Progenitor cell of endocrine pancreas (in vitro differentiated cells): ENCODE data around the gene RASSF5. TPM values are rescaled to one million over a fixed set of nuclear protein-coding genes. Genes with fewer than 3 reads are reported as not detected.

Experiments used
- DNase-seq: peaks from one replicate; pipeline ENCODE4 v3.0.0; 2021; ENCODE audit warnings: low spot score; ENCODE audit not compliant: unreplicated experiment
- H3K27ac Mint-ChIP-seq: 2 replicates; pipeline ENCODE4 v1.8.0; 2021; ENCODE audit warnings: mild to moderate bottlenecking, moderate library complexity, mixed read lengths
- H3K27me3 Mint-ChIP-seq: 2 replicates; pipeline ENCODE4 v1.8.0; 2021; ENCODE audit warnings: mixed read lengths
- H3K36me3 Mint-ChIP-seq: 2 replicates; pipeline ENCODE4 v1.8.0; 2022; ENCODE audit warnings: mixed read lengths; ENCODE audit not compliant: insufficient read depth
- H3K4me1 Mint-ChIP-seq: 2 replicates; pipeline ENCODE4 v1.8.0; 2021; ENCODE audit warnings: low read depth, mixed read lengths
- H3K4me3 Mint-ChIP-seq: 2 replicates; pipeline ENCODE4 v1.8.0; 2021; ENCODE audit warnings: low read depth, mild to moderate bottlenecking, moderate library complexity, mixed read lengths
- H3K9me3 Mint-ChIP-seq: 2 replicates; pipeline ENCODE4 v1.8.0; 2021; ENCODE audit warnings: low read depth, mixed read lengths
- total RNA-seq: library from RNA; stranded (reverse); gene quantifications from 2 replicates; pipeline ENCODE4 v1.2.1, GENCODE V29; 2021
- TF ChIP-seq, protein P1 (sequence below): fragments of 200-600 bp; sonication (generic); IDR thresholded peaks from one replicate; pipeline ENCODE4 v1.5.0; 2021; ENCODE audit warnings: antibody characterized with exemption, mild to moderate bottlenecking; ENCODE audit not compliant: unreplicated experiment

The RASSF5 gene
- total RNA-seq, 1 donor from 2014 or later, result 7.0 TPM

DNA sequence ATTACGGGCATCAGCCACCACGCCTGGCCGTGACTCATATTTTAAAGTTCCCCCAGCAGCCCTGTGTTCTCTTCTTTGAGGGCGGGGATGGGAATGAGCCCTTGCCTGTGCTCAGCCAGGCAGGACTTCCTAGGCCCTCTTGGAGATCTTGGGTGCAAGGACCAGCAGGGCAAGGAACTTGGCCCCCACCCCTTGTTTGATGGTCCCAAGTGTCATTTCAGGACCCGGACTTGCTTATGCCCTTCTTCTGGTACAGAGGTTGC, 9.3 kb downstream of the RASSF5 start:
- Mint-ChIP-seq H3K36me3 (no peaks in the 10 kb centered on the region), H3K27ac (no peak overlapping the region), H3K27me3 (peaks cover 11% of the 10 kb centered on the region), H3K4me1 (peaks cover 55% of the 10 kb centered on the region), H3K9me3 (no peaks in the 10 kb centered on the region), H3K4me3 (no peak overlapping the region)
- TF ChIP-seq, protein P1, sequence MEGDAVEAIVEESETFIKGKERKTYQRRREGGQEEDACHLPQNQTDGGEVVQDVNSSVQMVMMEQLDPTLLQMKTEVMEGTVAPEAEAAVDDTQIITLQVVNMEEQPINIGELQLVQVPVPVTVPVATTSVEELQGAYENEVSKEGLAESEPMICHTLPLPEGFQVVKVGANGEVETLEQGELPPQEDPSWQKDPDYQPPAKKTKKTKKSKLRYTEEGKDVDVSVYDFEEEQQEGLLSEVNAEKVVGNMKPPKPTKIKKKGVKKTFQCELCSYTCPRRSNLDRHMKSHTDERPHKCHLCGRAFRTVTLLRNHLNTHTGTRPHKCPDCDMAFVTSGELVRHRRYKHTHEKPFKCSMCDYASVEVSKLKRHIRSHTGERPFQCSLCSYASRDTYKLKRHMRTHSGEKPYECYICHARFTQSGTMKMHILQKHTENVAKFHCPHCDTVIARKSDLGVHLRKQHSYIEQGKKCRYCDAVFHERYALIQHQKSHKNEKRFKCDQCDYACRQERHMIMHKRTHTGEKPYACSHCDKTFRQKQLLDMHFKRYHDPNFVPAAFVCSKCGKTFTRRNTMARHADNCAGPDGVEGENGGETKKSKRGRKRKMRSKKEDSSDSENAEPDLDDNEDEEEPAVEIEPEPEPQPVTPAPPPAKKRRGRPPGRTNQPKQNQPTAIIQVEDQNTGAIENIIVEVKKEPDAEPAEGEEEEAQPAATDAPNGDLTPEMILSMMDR, result no peak
- DNase-seq, result no peak

DNA sequence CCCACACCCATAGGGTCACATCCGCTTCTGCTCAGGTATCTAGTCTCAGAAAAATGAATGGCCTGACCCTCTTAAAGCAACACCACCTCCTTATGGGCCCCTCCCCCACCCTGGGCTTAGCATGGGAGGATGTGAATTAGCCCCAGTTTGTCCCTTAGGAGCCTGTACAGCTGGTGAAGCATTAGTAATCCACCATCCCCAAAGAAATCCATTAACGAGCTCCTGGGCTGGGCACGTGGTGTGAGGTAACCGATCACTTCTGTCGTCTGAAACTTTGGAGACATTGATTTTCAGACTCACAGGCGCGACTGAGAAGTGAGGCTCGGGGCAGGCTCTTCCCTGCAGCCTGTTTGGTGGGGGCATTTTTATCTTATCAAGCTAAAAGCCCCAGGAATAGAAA, 10.5 kb downstream of the RASSF5 start:
- no peaks in the 10 kb centered on the region for H3K36me3 Mint-ChIP-seq
- DNase-seq, result no peak
- no peaks in the 10 kb centered on the region for H3K9me3 Mint-ChIP-seq
- peaks cover 11% of the 10 kb centered on the region for H3K27me3 Mint-ChIP-seq
- peak overlapping the region; percentile 65 for H3K4me3 Mint-ChIP-seq
- H3K27ac Mint-ChIP-seq, result peak overlapping the region; percentile 95
- peaks cover 52% of the 10 kb centered on the region for H3K4me1 Mint-ChIP-seq
- TF ChIP-seq, protein P1, result no peak

DNA sequence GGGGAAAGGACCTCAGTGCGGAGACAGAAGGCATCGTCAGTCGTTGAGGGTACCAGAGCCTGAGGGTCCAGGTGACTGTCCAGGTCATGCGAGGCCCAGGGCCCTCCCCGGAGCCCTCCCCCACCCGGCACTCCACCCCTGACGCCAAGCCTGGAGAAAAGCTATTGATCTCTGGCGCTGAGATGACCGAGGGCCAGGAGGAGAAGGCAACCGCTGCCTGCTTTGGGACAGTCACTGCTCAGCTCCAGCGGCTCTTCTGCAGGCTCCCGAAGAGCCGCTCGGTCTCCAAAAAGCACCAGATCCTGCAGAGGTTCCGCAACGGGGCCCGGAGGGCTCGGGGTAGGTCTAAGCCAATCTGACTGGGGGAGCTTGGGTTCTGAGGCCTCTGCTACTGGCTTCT, 10.9 kb downstream of the RASSF5 start:
- peak overlapping the region; percentile 65 for H3K4me3 Mint-ChIP-seq
- H3K27ac Mint-ChIP-seq, result peak overlapping the region; percentile 95
- H3K36me3 Mint-ChIP-seq, result no peaks in the 10 kb centered on the region
- peaks cover 11% of the 10 kb centered on the region for H3K27me3 Mint-ChIP-seq
- H3K4me1 Mint-ChIP-seq, result peaks cover 52% of the 10 kb centered on the region
- no peak for DNase-seq
- H3K9me3 Mint-ChIP-seq, result no peaks in the 10 kb centered on the region
- TF ChIP-seq, protein P1, result no peak

DNA sequence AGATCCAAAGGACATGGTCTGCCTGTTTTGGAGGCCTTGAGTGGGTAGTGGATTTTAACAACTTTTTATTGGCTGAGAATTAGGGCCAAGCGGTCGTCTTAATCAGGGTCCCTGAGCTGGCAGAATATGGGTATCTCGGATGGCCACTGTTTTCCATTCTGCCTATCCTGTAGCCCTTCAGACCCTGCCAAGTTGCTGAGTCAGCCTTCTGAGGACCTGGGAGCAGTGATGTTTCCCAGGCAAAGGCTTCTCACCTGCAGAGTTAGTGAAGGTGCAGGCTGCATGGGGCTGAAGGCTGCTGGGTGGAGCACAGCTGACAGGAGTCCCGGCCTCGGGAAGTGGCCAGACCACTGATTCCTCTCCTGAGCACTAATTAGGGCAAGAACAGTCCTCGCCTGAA, 11.4 kb downstream of the RASSF5 start:
- no peaks in the 10 kb centered on the region for H3K36me3 Mint-ChIP-seq
- H3K9me3 Mint-ChIP-seq, result no peaks in the 10 kb centered on the region
- peaks cover 11% of the 10 kb centered on the region for H3K27me3 Mint-ChIP-seq
- TF ChIP-seq, protein P1, result no peak
- peak overlapping the region; percentile 65 for H3K4me3 Mint-ChIP-seq
- H3K27ac Mint-ChIP-seq, result peak overlapping the region; percentile 87
- peaks cover 50% of the 10 kb centered on the region for H3K4me1 Mint-ChIP-seq
- DNase-seq, result no peak

DNA sequence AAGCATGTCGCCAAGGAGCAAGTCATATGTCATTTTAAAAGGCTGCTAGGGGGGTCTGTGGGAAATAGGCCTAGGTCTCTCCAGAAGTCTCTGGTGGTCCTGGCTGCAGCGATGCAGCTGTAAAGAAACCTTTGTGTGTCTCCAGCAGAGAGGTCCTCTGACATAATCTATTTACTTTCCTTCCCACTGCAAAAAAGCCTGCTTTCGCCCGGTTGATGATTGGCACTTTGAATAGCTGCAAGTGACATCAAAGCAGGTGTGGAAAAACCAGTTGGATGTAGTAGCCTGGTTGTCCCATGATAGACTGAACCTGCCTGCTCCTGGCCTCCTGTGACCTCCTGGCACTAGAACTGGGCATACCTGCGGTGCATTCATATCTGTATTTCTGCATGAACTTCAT, 13.8 kb downstream of the RASSF5 start:
- Mint-ChIP-seq H3K27me3 (no peaks in the 10 kb centered on the region), H3K4me1 (peaks cover 46% of the 10 kb centered on the region), H3K9me3 (no peaks in the 10 kb centered on the region), H3K36me3 (no peaks in the 10 kb centered on the region), H3K27ac (peak overlapping the region; percentile 42), H3K4me3 (peak overlapping the region; percentile 37)
- DNase-seq, result no peak
- TF ChIP-seq, protein P1, result no peak
